GM18951 (cell line): ENCODE results near the gene PRPSAP2.

ENCODE experiments used
- POLR2A ChIP-seq: IDR thresholded peaks from 4 replicates; pipeline ENCODE4 v1.6.1; 2011; ENCODE audit warnings: mild to moderate bottlenecking; ENCODE audit not compliant: insufficient read length, insufficient read depth; ENCODE audit errors: extremely low read depth
- in situ Hi-C: fragments of 300-500 bp; cut with MboI; formaldehyde crosslinking; loops from one replicate; pipeline ENCODE4 v1.12.0; 2022; ENCODE audit warnings: low sequenced_read_pairs, mixed read lengths, inconsistent platforms; ENCODE audit not compliant: unreplicated experiment

Gene PRPSAP2

DNA sequence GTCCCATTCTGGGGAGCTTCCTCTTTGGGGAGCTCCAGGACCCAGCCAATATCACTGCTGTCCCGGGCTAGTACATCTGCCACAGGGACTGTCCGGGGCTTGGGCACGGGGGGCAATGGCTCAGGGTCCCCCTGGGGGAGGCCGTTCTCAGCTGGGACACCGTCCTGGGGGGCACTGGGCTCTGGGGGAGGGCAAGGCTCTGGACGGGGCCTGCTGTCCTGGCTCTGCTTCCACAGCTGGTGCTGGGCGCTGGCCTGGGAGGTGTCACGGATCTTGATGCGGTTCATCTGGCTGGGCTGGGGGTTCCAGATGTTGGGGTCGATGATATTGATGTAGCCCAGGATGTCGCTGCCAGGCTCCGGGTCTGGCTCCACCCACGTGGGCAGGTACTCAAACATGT, 120.1 kb downstream of the PRPSAP2 start:
- in situ Hi-C loops: no loop called here
- no peak for TF ChIP-seq POLR2A

DNA sequence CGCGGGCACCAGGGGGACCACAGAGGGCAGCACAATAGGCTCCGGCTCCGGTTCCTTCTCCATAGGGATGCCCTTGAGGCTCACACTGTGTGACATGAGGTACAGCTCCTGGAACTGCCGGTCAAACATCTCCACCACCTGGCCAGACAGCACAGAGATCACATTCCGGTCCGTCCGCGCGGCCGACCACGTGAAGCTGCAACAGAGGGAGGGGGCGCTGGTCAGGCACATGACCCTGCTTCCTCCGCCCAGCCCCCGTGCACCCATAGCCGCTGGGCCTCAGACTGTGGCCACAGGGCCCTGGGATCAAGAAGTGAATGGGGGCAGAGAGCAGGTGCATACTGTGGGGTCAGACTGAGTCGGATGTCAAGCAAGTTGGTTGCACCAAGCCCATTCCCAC, 120.7 kb downstream of the PRPSAP2 start:
- in situ Hi-C loops: no loop called here

More for the DNA sequence above, 120.7 kb downstream of the PRPSAP2 start:
- no peak for TF ChIP-seq POLR2A
